ENCODE results near the gene KRTAP9-1. TPM values are rescaled to one million over a fixed set of nuclear protein-coding genes. Genes with fewer than 3 reads are reported as not detected.

KRTAP9-1 gene
- total and polyA plus RNA-seq, 9 of the 15 experiments (the other 6 are each of a cell fraction or from before 2014, with no cell fraction given), result not detected

- TF ChIP-seq CBFB (CRISPR knock-in tag; IDR thresholded peaks at IDR 0.05) (no peak), POLR2G (IDR thresholded peaks at IDR 0.05; ENCODE audit: low read depth, low read length) (no peak), CGGBP1 (CRISPR knock-in tag; IDR thresholded peaks at IDR 0.05) (no peak), IRF2 (CRISPR knock-in tag; IDR thresholded peaks at IDR 0.05) (no peak), ELK3 (CRISPR knock-in tag; IDR thresholded peaks at IDR 0.05) (no peak), RUNX1 (IDR thresholded peaks at IDR 0.05; ENCODE audit: low read depth) (no peak), RAD51 (IDR thresholded peaks at IDR 0.05; ENCODE audit: borderline replicate concordance, low read depth) (peak; percentile 41), ZNF124 (CRISPR knock-in tag; IDR thresholded peaks at IDR 0.05) (no peak), MEF2A (IDR thresholded peaks at IDR 0.05; ENCODE audit: control insufficient read depth, low read depth, low read length) (no peak), SETDB1 (IDR thresholded peaks at IDR 0.05; ENCODE audit: low read length) (no peak), HOMEZ (CRISPR knock-in tag; IDR thresholded peaks at IDR 0.05) (no peak), MAFF (IDR thresholded peaks at IDR 0.05; ENCODE audit: low read length) (no peak), ID3 (CRISPR knock-in tag; IDR thresholded peaks at IDR 0.05) (no peak), ID3 (tag; IDR thresholded peaks at IDR 0.05) (no peak), HDAC8 (tag; IDR thresholded peaks at IDR 0.05) (no peak), DIDO1 (tag; IDR thresholded peaks at IDR 0.05; ENCODE audit: low read depth) (no peak), PBX2 (CRISPR knock-in tag; IDR thresholded peaks at IDR 0.05; ENCODE audit: low read depth) (no peak), PBX2 (tag; conservative IDR thresholded peaks at IDR 0.05; ENCODE audit: low read depth) (no peak), ARID2 (IDR thresholded peaks at IDR 0.05) (no peak), SAFB (IDR thresholded peaks at IDR 0.05; ENCODE audit: borderline replicate concordance, low read depth, low read length) (no peak), TGIF2 (CRISPR knock-in tag; IDR thresholded peaks at IDR 0.05) (no peak), TAF15 (IDR thresholded peaks at IDR 0.05; ENCODE audit: low read depth, low read length) (no peak), DACH1 (IDR thresholded peaks at IDR 0.05; ENCODE audit: partially characterized antibody) (no peak), POLR2H (tag; IDR thresholded peaks at IDR 0.05; ENCODE audit: low read depth) (no peak), TAF7 (tag; IDR thresholded peaks at IDR 0.05) (no peak)
These were observed 49.1 kb upstream of the KRTAP9-1 start, which contains the start of gene KRTAP4-6 (continued) for GRCh38 chr17:41140360-41141131.
